MM.1S (cell line): Measurements from ENCODE around the gene SFSWAP.

Experiments used
- DNase-seq: peaks from one replicate; pipeline ENCODE4 v3.0.0-alpha.2; 2015
- H2AFZ ChIP-seq: fragments of 300-600 bp; sonication (generic); 2 replicates; pipeline ENCODE4 v1.6.0; 2016; ENCODE audit warnings: antibody characterized with exemption, low read length
- H3F3A ChIP-seq: fragments of 300-600 bp; sonication (generic); 2 replicates; pipeline ENCODE4 v1.6.1; 2016; ENCODE audit warnings: mild to moderate bottlenecking, antibody characterized with exemption, low read length, moderate library complexity, mixed read lengths; ENCODE audit not compliant: insufficient read depth
- H3K27ac ChIP-seq: fragments of 300-600 bp; sonication (generic); 2 replicates; pipeline ENCODE4 v1.5.1; 2016; ENCODE audit warnings: mild to moderate bottlenecking, low read length
- H3K27me3 ChIP-seq: fragments of 300-600 bp; sonication (generic); replicated peaks from 2 replicates; pipeline ENCODE4 v1.6.0; 2016; ENCODE audit warnings: low read length; ENCODE audit not compliant: insufficient read depth
- H3K36me3 ChIP-seq: fragments of 300-600 bp; sonication (generic); replicated peaks from 2 replicates; pipeline ENCODE4 v1.6.1; 2016; ENCODE audit warnings: mild to moderate bottlenecking, low read length, mixed read lengths; ENCODE audit not compliant: insufficient read depth
- H3K4me1 ChIP-seq: fragments of 300-600 bp; sonication (generic); 2 replicates; pipeline ENCODE4 v1.6.1; 2016; ENCODE audit warnings: low read length, mixed read lengths
- H3K4me2 ChIP-seq: fragments of 300-600 bp; sonication (generic); 2 replicates; pipeline ENCODE4 v1.6.0; 2016; ENCODE audit warnings: low read depth, low read length
- H3K4me3 ChIP-seq: fragments of 300-600 bp; sonication (generic); 2 replicates; pipeline ENCODE4 v1.5.1; 2016; ENCODE audit warnings: low read length, mixed read lengths
- H3K79me2 ChIP-seq: fragments of 300-600 bp; sonication (generic); 2 replicates; pipeline ENCODE4 v1.6.1; 2016; ENCODE audit warnings: mixed run types, low read length, mixed read lengths
- H3K9ac ChIP-seq: fragments of 300-600 bp; sonication (generic); 2 replicates; pipeline ENCODE4 v1.6.1; 2016; ENCODE audit warnings: low read length, mixed read lengths
- H3K9me2 ChIP-seq: fragments of 300-600 bp; sonication (generic); replicated peaks from 2 replicates; pipeline ENCODE4 v1.6.1; 2016; ENCODE audit warnings: mild to moderate bottlenecking, low read length, mixed read lengths; ENCODE audit not compliant: insufficient read depth
- H3K9me3 ChIP-seq: fragments of 300-600 bp; sonication (generic); replicated peaks from 2 replicates; pipeline ENCODE4 v1.6.1; 2016; ENCODE audit warnings: mild to moderate bottlenecking, low read length, mixed read lengths; ENCODE audit not compliant: insufficient read depth
- H4K20me1 ChIP-seq: fragments of 300-600 bp; sonication (generic); 2 replicates; pipeline ENCODE4 v1.6.1; 2016; ENCODE audit warnings: mild to moderate bottlenecking, low read length, moderate library complexity, mixed read lengths; ENCODE audit not compliant: insufficient read depth
- EZH2 ChIP-seq: fragments of 300-600 bp; sonication (generic); optimal IDR thresholded peaks from 2 replicates; pipeline ENCODE3; 2017; ENCODE audit warnings: low read depth, mild to moderate bottlenecking, antibody characterized with exemption, low read length, mixed read lengths
- EZH2phosphoT487 ChIP-seq: fragments of 300-600 bp; sonication (generic); IDR thresholded peaks from 2 replicates; pipeline ENCODE4 v1.6.1; 2018; ENCODE audit warnings: antibody characterized with exemption, low read length
- TF ChIP-seq, protein P1 (sequence below): fragments of 300-600 bp; sonication (generic); IDR thresholded peaks from 2 replicates; pipeline ENCODE4 v1.5.1; 2016; ENCODE audit warnings: antibody characterized with exemption, low read length, mixed read lengths

Gene SFSWAP

DNA sequence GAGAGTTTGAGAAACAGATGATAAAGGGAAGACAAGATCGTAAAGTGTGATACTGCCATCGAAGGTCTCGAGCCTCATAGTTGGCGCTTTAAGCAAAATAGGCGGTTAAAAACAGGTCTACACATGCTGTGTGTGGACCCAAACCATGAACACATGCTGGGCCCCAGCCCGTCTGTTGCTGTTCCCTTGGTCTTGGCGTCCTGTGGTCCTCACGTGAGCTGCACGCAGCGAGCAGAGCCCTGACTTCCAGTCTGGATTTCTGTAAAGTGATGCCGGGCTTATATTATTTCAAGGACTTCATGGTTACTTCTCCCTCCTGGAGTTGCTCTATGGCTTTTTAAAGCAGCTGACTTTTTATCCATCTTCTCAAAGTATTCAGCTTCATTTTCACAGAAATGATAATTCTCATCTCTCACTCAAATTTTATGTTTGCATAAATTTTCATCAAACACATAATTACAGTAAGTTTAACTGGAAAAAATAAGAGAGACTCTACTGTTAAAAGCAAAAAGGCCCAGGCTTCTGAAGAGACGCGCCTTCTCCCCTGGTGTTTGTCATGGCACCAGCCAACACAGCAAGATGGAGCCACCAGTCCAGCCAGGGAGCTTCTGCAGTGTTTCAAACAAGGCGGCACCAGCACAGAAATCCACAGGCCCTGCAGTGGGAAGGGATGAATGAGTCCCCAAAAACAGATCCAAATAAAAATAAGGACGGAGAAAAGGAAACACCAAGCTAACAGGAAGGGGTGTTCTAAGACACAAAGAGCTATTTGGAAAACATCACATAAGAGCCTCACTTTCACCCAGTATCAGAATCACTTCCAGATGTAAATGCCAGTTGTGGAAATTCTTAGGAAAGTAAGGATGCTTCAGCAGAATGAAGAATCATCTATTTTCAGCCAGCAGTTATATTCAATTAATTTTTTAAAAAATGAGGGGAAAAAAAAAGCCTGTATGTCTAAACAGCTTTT lies 24.9 kb downstream of the SFSWAP start:
- Histone ChIP-seq H3K9me2 (no peaks in the 10 kb centered on the region), H2AFZ (no peak overlapping the region), H3K27me3 (no peaks in the 10 kb centered on the region), H3K9me3 (no peaks in the 10 kb centered on the region), H3K9ac (no peak overlapping the region), H3K79me2 (no peaks in the 10 kb centered on the region), H3F3A (no peaks in the 10 kb centered on the region), H4K20me1 (no peaks in the 10 kb centered on the region), H3K4me3 (no peak overlapping the region), H3K4me1 (no peaks in the 10 kb centered on the region), H3K27ac (no peak overlapping the region), H3K4me2 (no peak overlapping the region), H3K36me3 (no peaks in the 10 kb centered on the region)
- no peak for DNase-seq
- no peak for TF ChIP-seq EZH2phosphoT487
- no peak for TF ChIP-seq EZH2
- TF ChIP-seq, protein P1, sequence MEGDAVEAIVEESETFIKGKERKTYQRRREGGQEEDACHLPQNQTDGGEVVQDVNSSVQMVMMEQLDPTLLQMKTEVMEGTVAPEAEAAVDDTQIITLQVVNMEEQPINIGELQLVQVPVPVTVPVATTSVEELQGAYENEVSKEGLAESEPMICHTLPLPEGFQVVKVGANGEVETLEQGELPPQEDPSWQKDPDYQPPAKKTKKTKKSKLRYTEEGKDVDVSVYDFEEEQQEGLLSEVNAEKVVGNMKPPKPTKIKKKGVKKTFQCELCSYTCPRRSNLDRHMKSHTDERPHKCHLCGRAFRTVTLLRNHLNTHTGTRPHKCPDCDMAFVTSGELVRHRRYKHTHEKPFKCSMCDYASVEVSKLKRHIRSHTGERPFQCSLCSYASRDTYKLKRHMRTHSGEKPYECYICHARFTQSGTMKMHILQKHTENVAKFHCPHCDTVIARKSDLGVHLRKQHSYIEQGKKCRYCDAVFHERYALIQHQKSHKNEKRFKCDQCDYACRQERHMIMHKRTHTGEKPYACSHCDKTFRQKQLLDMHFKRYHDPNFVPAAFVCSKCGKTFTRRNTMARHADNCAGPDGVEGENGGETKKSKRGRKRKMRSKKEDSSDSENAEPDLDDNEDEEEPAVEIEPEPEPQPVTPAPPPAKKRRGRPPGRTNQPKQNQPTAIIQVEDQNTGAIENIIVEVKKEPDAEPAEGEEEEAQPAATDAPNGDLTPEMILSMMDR, result no peak

DNA sequence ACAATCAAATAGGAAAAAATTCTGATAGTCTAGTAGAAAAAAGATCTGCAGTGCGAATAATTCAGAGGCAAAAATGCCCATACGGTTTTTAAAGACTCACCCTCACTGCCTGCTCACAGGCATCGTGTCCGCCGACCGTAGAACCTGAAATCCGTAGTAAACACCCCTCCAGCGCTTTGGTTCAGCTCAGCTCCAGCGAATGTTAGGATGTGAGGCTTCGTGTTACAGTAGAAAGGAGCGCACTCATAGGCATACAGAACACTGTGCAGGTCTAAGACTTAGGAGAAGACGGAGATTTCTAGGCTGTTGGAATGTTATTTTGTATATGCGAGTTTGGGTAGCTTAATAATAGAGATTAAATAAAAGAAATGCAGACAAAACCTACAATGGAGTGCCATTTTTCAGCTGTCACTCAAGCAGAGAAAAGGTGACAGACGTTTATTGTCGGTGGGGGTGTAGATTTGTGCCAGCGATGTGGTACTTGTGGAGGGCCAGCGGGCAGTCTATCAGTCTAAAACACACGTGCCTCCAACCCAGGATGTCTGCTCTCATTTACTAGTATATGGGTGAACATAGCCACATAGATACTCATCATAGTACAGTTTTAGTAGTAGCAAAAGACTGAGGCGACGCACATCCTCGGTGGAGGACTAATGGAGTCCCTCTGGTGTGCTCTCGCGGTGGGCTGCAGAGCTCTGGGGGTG lies 25.7 kb downstream of the SFSWAP start:
- Histone ChIP-seq H3K4me2 (no peak overlapping the region), H3K4me1 (no peaks in the 10 kb centered on the region), H4K20me1 (no peaks in the 10 kb centered on the region), H3K9me3 (no peaks in the 10 kb centered on the region), H3K27me3 (no peaks in the 10 kb centered on the region), H3K9ac (no peak overlapping the region), H3K36me3 (no peaks in the 10 kb centered on the region), H3F3A (no peaks in the 10 kb centered on the region), H2AFZ (no peak overlapping the region), H3K4me3 (no peak overlapping the region), H3K27ac (no peak overlapping the region), H3K9me2 (no peaks in the 10 kb centered on the region), H3K79me2 (no peaks in the 10 kb centered on the region)
- DNase-seq, result no peak
- TF ChIP-seq EZH2phosphoT487 (no peak), EZH2 (no peak)
- TF ChIP-seq, protein P1, result no peak

- H3K36me3 ChIP-seq, result no peaks in the 10 kb centered on the region
- H3F3A ChIP-seq, result no peaks in the 10 kb centered on the region
- no peaks in the 10 kb centered on the region for H3K9me3 ChIP-seq
- H3K27ac ChIP-seq, result no peak overlapping the region
- no peak overlapping the region for H3K4me2 ChIP-seq
- no peaks in the 10 kb centered on the region for H3K9me2 ChIP-seq
- no peak overlapping the region for H2AFZ ChIP-seq
- TF ChIP-seq EZH2phosphoT487 (no peak), EZH2 (no peak)
- TF ChIP-seq, protein P1, result no peak
- no peaks in the 10 kb centered on the region for H3K79me2 ChIP-seq
- no peaks in the 10 kb centered on the region for H3K4me1 ChIP-seq
- H4K20me1 ChIP-seq, result no peaks in the 10 kb centered on the region
- DNase-seq, result no peak
- H3K4me3 ChIP-seq, result no peak overlapping the region
- no peaks in the 10 kb centered on the region for H3K27me3 ChIP-seq
- H3K9ac ChIP-seq, result no peak overlapping the region
These were observed 26.4 kb downstream of the SFSWAP start for GRCh38 chr12:131737150-131737827.
